H9 (cell line): ENCODE results near the gene ZNF165. TPM values are rescaled to one million over a fixed set of nuclear protein-coding genes. Genes with fewer than 3 reads are reported as not detected.
"Not testable (repeated sequence)": the region's sequence is repeated elsewhere in the genome, so short reads cannot be mapped to it uniquely, and the experiment has no call there.

Source experiments
- DNase-seq: peaks from one replicate; pipeline ENCODE4 v3.0.0-alpha.2; 2017
- H2AFZ ChIP-seq: one replicate; pipeline ENCODE4 v1.6.1; 2013; ENCODE audit warnings: mild to moderate bottlenecking, low read length, control low read depth, moderate library complexity
- H2AK5ac ChIP-seq: 2 replicates; pipeline ENCODE4 v1.6.1; 2013; ENCODE audit warnings: low read length, control low read depth, mixed read lengths; ENCODE audit not compliant: insufficient read length
- H2BK120ac ChIP-seq: one replicate; pipeline ENCODE4 v1.6.1; 2013; ENCODE audit warnings: low read depth, mild to moderate bottlenecking, low read length, control low read depth, inconsistent platforms; ENCODE audit not compliant: poor library complexity, severe bottlenecking
- H2BK12ac ChIP-seq: 2 replicates; pipeline ENCODE4 v1.6.1; 2013; ENCODE audit warnings: low read length, control low read depth, mixed read lengths, low read depth; ENCODE audit not compliant: insufficient read length
- H2BK15ac ChIP-seq: 2 replicates; pipeline ENCODE4 v1.6.1; 2013; ENCODE audit warnings: low read depth, low read length, control low read depth
- H2BK20ac ChIP-seq: one replicate; pipeline ENCODE4 v1.6.1; 2013; ENCODE audit warnings: low read depth, mild to moderate bottlenecking, low read length, control low read depth, inconsistent platforms; ENCODE audit not compliant: poor library complexity, severe bottlenecking
- H2BK5ac ChIP-seq: 2 replicates; pipeline ENCODE4 v1.6.1; 2013; ENCODE audit warnings: low read length, control low read depth, mixed read lengths; ENCODE audit not compliant: insufficient read length
- H3K14ac ChIP-seq: 2 replicates; pipeline ENCODE4 v1.6.1; 2013; ENCODE audit warnings: low read length, control low read depth; ENCODE audit not compliant: insufficient read depth
- H3K18ac ChIP-seq: 2 replicates; pipeline ENCODE4 v1.6.1; 2013; ENCODE audit warnings: low read depth, mild to moderate bottlenecking, mixed read lengths, low read length, control low read depth; ENCODE audit not compliant: insufficient read length
- H3K23ac ChIP-seq: 2 replicates; pipeline ENCODE4 v1.6.1; 2013; ENCODE audit warnings: low read length, control low read depth, mixed read lengths, low read depth; ENCODE audit not compliant: insufficient read length
- H3K23me2 ChIP-seq: 2 replicates; pipeline ENCODE4 v1.6.1; 2013; ENCODE audit warnings: low read depth, mild to moderate bottlenecking, mixed read lengths, low read length, control low read depth; ENCODE audit not compliant: insufficient read length, poor library complexity, severe bottlenecking
- H3K27ac ChIP-seq: 2 replicates; pipeline ENCODE4 v1.5.1; 2013; ENCODE audit warnings: low read length, control low read depth, mixed read lengths, low read depth; ENCODE audit not compliant: insufficient read length
- H3K27me3 ChIP-seq: 2 replicates; pipeline ENCODE4 v1.6.1; 2013; ENCODE audit warnings: low read length, control low read depth, inconsistent platforms; ENCODE audit not compliant: insufficient read depth
- H3K4ac ChIP-seq: 2 replicates; pipeline ENCODE4 v1.6.1; 2013; ENCODE audit warnings: low read depth, mild to moderate bottlenecking, control low read depth, inconsistent platforms, low read length, moderate library complexity
- H3K4me1 ChIP-seq: 2 replicates; pipeline ENCODE4 v1.6.1; 2013; ENCODE audit warnings: low read length, control low read depth, inconsistent platforms; ENCODE audit not compliant: insufficient read depth
- H3K4me2 ChIP-seq: 2 replicates; pipeline ENCODE4 v1.6.1; 2013; ENCODE audit warnings: low read length, control low read depth, mixed read lengths; ENCODE audit not compliant: insufficient read length, insufficient read depth
- H3K56ac ChIP-seq: 2 replicates; pipeline ENCODE4 v1.6.1; 2013; ENCODE audit warnings: low read depth, mild to moderate bottlenecking, mixed read lengths, low read length, control low read depth; ENCODE audit not compliant: insufficient read length
- H3K79me1 ChIP-seq: 2 replicates; pipeline ENCODE4 v1.6.1; 2013; ENCODE audit warnings: low read depth, mild to moderate bottlenecking, moderate library complexity, low read length, control low read depth, inconsistent platforms; ENCODE audit not compliant: insufficient read depth, poor library complexity, severe bottlenecking
- H3K79me2 ChIP-seq: 2 replicates; pipeline ENCODE4 v1.6.1; 2013; ENCODE audit warnings: low read length, control low read depth, inconsistent platforms; ENCODE audit not compliant: insufficient read depth
- H3K9ac ChIP-seq: 2 replicates; pipeline ENCODE4 v1.6.1; 2013; ENCODE audit warnings: low read length, control low read depth, mixed read lengths; ENCODE audit not compliant: insufficient read length; ENCODE audit errors: extremely low read depth
- H3K9me3 ChIP-seq: one replicate; pipeline ENCODE4 v1.6.1; 2013; ENCODE audit warnings: low read depth, low read length, inconsistent platforms; ENCODE audit not compliant: control insufficient read depth
- H3T11ph ChIP-seq: one replicate; pipeline ENCODE4 v1.6.1; 2013; ENCODE audit warnings: mild to moderate bottlenecking, low read length, control low read depth, inconsistent platforms
- H4K20me1 ChIP-seq: one replicate; pipeline ENCODE4 v1.6.1; 2013; ENCODE audit not compliant: control insufficient read depth, insufficient read length, insufficient read depth
- H4K5ac ChIP-seq: 2 replicates; pipeline ENCODE4 v1.6.1; 2013; ENCODE audit warnings: low read depth, mild to moderate bottlenecking, mixed read lengths, low read length, control low read depth; ENCODE audit not compliant: insufficient read length
- H4K8ac ChIP-seq: replicated peaks from 2 replicates; pipeline ENCODE4 v1.6.1; 2013; ENCODE audit warnings: low read length, control low read depth, mixed read lengths, low read depth; ENCODE audit not compliant: insufficient read length
- H4K91ac ChIP-seq: 2 replicates; pipeline ENCODE4 v1.6.1; 2013; ENCODE audit warnings: low read depth, mild to moderate bottlenecking, moderate library complexity, mixed read lengths, low read length, control low read depth; ENCODE audit not compliant: insufficient read length
- H3K27ac Mint-ChIP-seq, 3 experiments: 2 replicates in 2 of 3; 3 replicates in 1 of 3; pipeline ENCODE4 v1.8.0; 2020 to 2021; ENCODE audit warnings: mixed read lengths in 3 of 3, mild to moderate bottlenecking in 1 of 3, moderate library complexity in 1 of 3
- H3K27me3 Mint-ChIP-seq: 2 replicates; pipeline ENCODE4 v1.8.0; 2021; ENCODE audit warnings: low read depth, mild to moderate bottlenecking, moderate library complexity, mixed read lengths
- H3K36me3 Mint-ChIP-seq, 3 experiments: 2 replicates in 2 of 3; 3 replicates in 1 of 3; pipeline ENCODE4 v1.8.0; 2020 to 2021; ENCODE audit warnings: low read depth in 3 of 3, mixed read lengths in 3 of 3; ENCODE audit not compliant: insufficient read depth in 1 of 3
- H3K4me1 Mint-ChIP-seq, 2 experiments: 2 replicates each; pipeline ENCODE4 v1.8.0; 2020; ENCODE audit warnings: mixed read lengths in 2 of 2
- H3K4me3 Mint-ChIP-seq, 2 experiments: 2 replicates in 1 of 2; 3 replicates in 1 of 2; pipeline ENCODE4 v1.8.0; 2020 to 2021; ENCODE audit warnings: mild to moderate bottlenecking in 2 of 2, mixed read lengths in 2 of 2, moderate library complexity in 1 of 2
- H3K9me3 Mint-ChIP-seq, 2 experiments: 2 replicates in 1 of 2; 3 replicates in 1 of 2; pipeline ENCODE4 v1.8.0; 2020; ENCODE audit warnings: mild to moderate bottlenecking in 2 of 2, mixed read lengths in 2 of 2, moderate library complexity in 1 of 2
- WGBS: extraction: QIAGEN DNeasy Blood & Tissue Kit; methylation state at CpG from one replicate; pipeline ENCODE4 v1.1.7; 2013; ENCODE audit warnings: missing lambda C conversion rate, low lambda C conversion rate, mixed read lengths; ENCODE audit not compliant: insufficient read length; ENCODE audit errors: extremely low coverage; 5-methylcytosine and 5-hydroxymethylcytosine counted together
- total RNA-seq: library from RNA; stranded (reverse); gene quantifications from 2 replicates; pipeline ENCODE4 v1.2.1, GENCODE V29; 2021
- TF ChIP-seq, protein P1 (sequence below): fragments of 200-600 bp; sonication (generic); conservative IDR thresholded peaks from 3 replicates; pipeline ENCODE4 v1.8.0; 2021; ENCODE audit warnings: antibody characterized with exemption, mild to moderate bottlenecking

ZNF165 gene
- total RNA-seq, 1 experiment from 2014 or later, result 5.8 TPM

DNA sequence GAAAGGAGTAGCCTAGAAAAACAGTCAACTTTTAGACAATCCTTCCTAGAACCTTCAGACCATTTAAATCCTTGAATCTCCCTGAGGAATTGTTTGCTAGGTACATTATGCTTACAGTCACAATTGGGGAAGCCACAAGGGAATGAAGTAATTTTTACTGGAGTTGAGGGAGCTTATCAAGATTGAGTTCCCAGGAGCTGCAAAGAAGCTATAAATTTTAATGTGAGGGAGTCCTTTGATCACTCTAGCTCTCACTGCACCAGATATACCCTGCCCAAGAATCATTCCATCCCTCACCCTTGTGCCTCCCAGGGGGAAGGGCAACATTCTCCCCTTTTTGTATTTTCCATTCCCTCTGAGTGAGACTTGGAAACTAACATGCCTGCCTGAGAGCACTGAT, 12.3 kb upstream of the ZNF165 start:
- no peak overlapping the region for H2AFZ ChIP-seq

DNA sequence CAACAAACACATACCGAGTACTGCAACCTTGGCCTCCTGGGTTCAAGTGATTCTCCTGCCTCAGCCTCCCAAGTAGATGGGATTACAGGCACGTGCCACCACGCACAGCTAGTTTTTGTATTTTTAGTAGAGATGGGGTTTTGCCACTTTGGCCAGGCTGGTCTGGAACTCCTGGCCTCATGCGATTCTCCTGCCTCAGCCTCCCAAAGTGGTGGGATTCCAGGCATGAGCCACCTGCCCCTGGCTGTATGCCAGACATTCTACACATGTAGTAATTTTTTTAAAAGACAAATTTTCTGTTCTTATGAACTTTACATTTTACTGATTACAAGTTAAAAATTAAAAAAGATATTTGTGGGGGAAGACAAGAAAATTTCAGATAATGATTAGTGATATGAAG, 9.4 kb upstream of the ZNF165 start:
- H3K4me2 ChIP-seq, H3K4me1 Mint-ChIP-seq, H3K79me1 ChIP-seq, H3K27ac ChIP-seq, H3K4me1 ChIP-seq, H3K27me3 ChIP-seq, H2BK20ac ChIP-seq, DNase-seq, H4K91ac ChIP-seq, H4K5ac ChIP-seq, H2AFZ ChIP-seq, H3K23me2 ChIP-seq, H3K9ac ChIP-seq, H2BK15ac ChIP-seq, H3K79me2 ChIP-seq, H3K4me3 Mint-ChIP-seq, H2BK12ac ChIP-seq, H3K27ac Mint-ChIP-seq, H2AK5ac ChIP-seq, H4K8ac ChIP-seq, H2BK5ac ChIP-seq, H3T11ph ChIP-seq, H3K9me3 Mint-ChIP-seq, H3K36me3 Mint-ChIP-seq, H3K4ac ChIP-seq, H3K14ac ChIP-seq, H2BK120ac ChIP-seq, H3K9me3 ChIP-seq, H3K56ac ChIP-seq, H3K18ac ChIP-seq, H3K23ac ChIP-seq, H4K20me1 ChIP-seq: not testable (repeated sequence)
- H3K27me3 Mint-ChIP-seq, result peaks cover 37% of the 10 kb centered on the region
- WGBS, result no CpG with 5 or more reads among the region's 4 CpGs

More for the DNA sequence above, 12.3 kb upstream of the ZNF165 start:
- TF ChIP-seq, protein P1, sequence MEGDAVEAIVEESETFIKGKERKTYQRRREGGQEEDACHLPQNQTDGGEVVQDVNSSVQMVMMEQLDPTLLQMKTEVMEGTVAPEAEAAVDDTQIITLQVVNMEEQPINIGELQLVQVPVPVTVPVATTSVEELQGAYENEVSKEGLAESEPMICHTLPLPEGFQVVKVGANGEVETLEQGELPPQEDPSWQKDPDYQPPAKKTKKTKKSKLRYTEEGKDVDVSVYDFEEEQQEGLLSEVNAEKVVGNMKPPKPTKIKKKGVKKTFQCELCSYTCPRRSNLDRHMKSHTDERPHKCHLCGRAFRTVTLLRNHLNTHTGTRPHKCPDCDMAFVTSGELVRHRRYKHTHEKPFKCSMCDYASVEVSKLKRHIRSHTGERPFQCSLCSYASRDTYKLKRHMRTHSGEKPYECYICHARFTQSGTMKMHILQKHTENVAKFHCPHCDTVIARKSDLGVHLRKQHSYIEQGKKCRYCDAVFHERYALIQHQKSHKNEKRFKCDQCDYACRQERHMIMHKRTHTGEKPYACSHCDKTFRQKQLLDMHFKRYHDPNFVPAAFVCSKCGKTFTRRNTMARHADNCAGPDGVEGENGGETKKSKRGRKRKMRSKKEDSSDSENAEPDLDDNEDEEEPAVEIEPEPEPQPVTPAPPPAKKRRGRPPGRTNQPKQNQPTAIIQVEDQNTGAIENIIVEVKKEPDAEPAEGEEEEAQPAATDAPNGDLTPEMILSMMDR, result no peak
- no peaks in the 10 kb centered on the region for H3K79me2 ChIP-seq
- no peak overlapping the region for H3K4ac ChIP-seq
- H2BK120ac ChIP-seq, result no peak overlapping the region
- H2BK15ac ChIP-seq, result no peak overlapping the region
- H3K9me3 Mint-ChIP-seq, result no peaks in the 10 kb centered on the region
- no peak overlapping the region for H3K9ac ChIP-seq
- H3K4me3 Mint-ChIP-seq, result no peak overlapping the region
- no peak overlapping the region for H3K23ac ChIP-seq
- no peak for DNase-seq
- H3K14ac ChIP-seq, result no peak overlapping the region
- no peak overlapping the region for H2BK5ac ChIP-seq
- no peak overlapping the region for H3T11ph ChIP-seq
- no peak overlapping the region for H3K27ac ChIP-seq
- no peaks in the 10 kb centered on the region for H3K23me2 ChIP-seq
- no peak overlapping the region for H3K4me2 ChIP-seq
- no peak overlapping the region for H4K8ac ChIP-seq
- H3K27me3 ChIP-seq, result no peaks in the 10 kb centered on the region
- H3K79me1 ChIP-seq, result no peaks in the 10 kb centered on the region
- H2BK12ac ChIP-seq, result no peak overlapping the region
- no peak overlapping the region for H2AK5ac ChIP-seq
- H3K36me3 Mint-ChIP-seq, result no peaks in the 10 kb centered on the region
- no peaks in the 10 kb centered on the region for H3K9me3 ChIP-seq
- H3K27me3 Mint-ChIP-seq, result peaks cover 40% of the 10 kb centered on the region
- no peak overlapping the region for H3K27ac Mint-ChIP-seq
- no peak overlapping the region for H4K5ac ChIP-seq
- no peaks in the 10 kb centered on the region for H3K4me1 ChIP-seq
- no peaks in the 10 kb centered on the region for H3K4me1 Mint-ChIP-seq
- H3K18ac ChIP-seq, result no peak overlapping the region
- H3K56ac ChIP-seq, result no peak overlapping the region
- no peak overlapping the region for H4K91ac ChIP-seq
- no peak overlapping the region for H2BK20ac ChIP-seq
- H4K20me1 ChIP-seq, result no peaks in the 10 kb centered on the region
